PC-9 (cell line): ENCODE measurements around the gene MKI67. TPM values are rescaled to one million over a fixed set of nuclear protein-coding genes. Genes with fewer than 3 reads are reported as not detected.

Source experiments
- BruUV-seq: library from RNA; stranded (reverse); fragments of 400-500 nt; replicated peaks from 2 replicates; lab custom pipeline; 2021; lab: Mats Ljungman, UMichigan
- CTCF ChIA-PET: fragments of 300-600 bp; sonication (Branson Sonifier 250); formaldehyde crosslinking; loops from one replicate; lab custom pipeline; 2022; ENCODE audit warnings: antibody characterized with exemption; lab: Charles Lee
- POLR2A ChIA-PET: fragments of 300-600 bp; sonication (Branson Sonifier 250); formaldehyde crosslinking; loops from one replicate; lab custom pipeline; 2022; ENCODE audit warnings: antibody characterized with exemption; ENCODE audit not compliant: unreplicated experiment; lab: Charles Lee
- DNase-seq, 2 experiments: peaks; one replicate each; pipeline versions ENCODE4 v3.0.0 to v3.0.0-alpha.2; 2015 to 2022; ENCODE audit warnings: mixed read lengths in 1 of 2
- H2AFZ ChIP-seq: fragments of 200-600 bp; sonication (generic); 2 replicates; pipeline ENCODE4 v1.8.1; 2017; ENCODE audit warnings: antibody characterized with exemption
- H3F3A ChIP-seq: fragments of 200-600 bp; sonication (generic); 2 replicates; pipeline ENCODE4 v1.8.1; 2017; ENCODE audit warnings: antibody characterized with exemption, mild to moderate bottlenecking, low read depth; ENCODE audit not compliant: insufficient read depth
- H3K27ac ChIP-seq: fragments of 200-600 bp; sonication (generic); 2 replicates; pipeline ENCODE4 v1.6.1; 2016; ENCODE audit warnings: mixed run types
- H3K27me3 ChIP-seq: fragments of 200-600 bp; sonication (generic); 2 replicates; pipeline ENCODE4 v1.6.1; 2016; ENCODE audit warnings: low read depth, mixed run types; ENCODE audit not compliant: insufficient read depth
- H3K36me3 ChIP-seq: fragments of 200-600 bp; sonication (generic); 2 replicates; pipeline ENCODE4 v1.6.1; 2016; ENCODE audit warnings: low read depth, mixed run types
- H3K4me1 ChIP-seq: fragments of 200-600 bp; sonication (generic); replicated peaks from 2 replicates; pipeline ENCODE4 v1.6.1; 2016; ENCODE audit warnings: mixed run types; ENCODE audit not compliant: insufficient read depth
- H3K4me2 ChIP-seq: fragments of 200-600 bp; sonication (generic); 2 replicates; pipeline ENCODE4 v1.6.1; 2017; ENCODE audit warnings: mixed run types
- H3K4me3 ChIP-seq: fragments of 200-600 bp; sonication (generic); 2 replicates; pipeline ENCODE4 v1.6.1; 2016; ENCODE audit warnings: mixed run types
- H3K79me2 ChIP-seq: fragments of 200-600 bp; sonication (generic); 2 replicates; pipeline ENCODE4 v1.6.1; 2017; ENCODE audit warnings: low read depth, mixed run types
- H3K9me2 ChIP-seq: fragments of 200-600 bp; sonication (generic); 2 replicates; pipeline ENCODE4 v1.8.1; 2017; ENCODE audit warnings: mild to moderate bottlenecking; ENCODE audit not compliant: insufficient read depth
- H3K9me3 ChIP-seq: fragments of 200-600 bp; sonication (generic); 2 replicates; pipeline ENCODE4 v1.8.1; 2016; ENCODE audit warnings: low read depth; ENCODE audit not compliant: insufficient read depth
- H4K20me1 ChIP-seq: fragments of 200-600 bp; sonication (generic); 2 replicates; pipeline ENCODE4 v1.8.1; 2017; ENCODE audit not compliant: insufficient read depth
- EZH2 ChIP-seq: fragments of 200-600 bp; sonication (generic); IDR thresholded peaks from 2 replicates; pipeline ENCODE4 v1.8.0; 2017; ENCODE audit warnings: antibody characterized with exemption, low read depth
- intact Hi-C: fragments of 100-400 bp; cut with micrococcal nuclease; formaldehyde crosslinking; loops from one replicate; pipeline ENCODE4 v1.10.0; 2022; ENCODE audit not compliant: unreplicated experiment
- total RNA-seq: library from RNA; stranded (reverse); gene quantifications from 2 replicates; pipeline ENCODE4 v1.2.3, GENCODE V29; 2021
- TF ChIP-seq, protein P1 (sequence below): fragments of 200-600 bp; sonication (generic); conservative IDR thresholded peaks from 2 replicates; pipeline ENCODE4 v1.6.1; 2017; ENCODE audit warnings: mixed run types, antibody characterized with exemption, mild to moderate bottlenecking, moderate library complexity

The MKI67 gene
- total RNA-seq, 1 experiment from 2014 or later: 114 TPM

DNA sequence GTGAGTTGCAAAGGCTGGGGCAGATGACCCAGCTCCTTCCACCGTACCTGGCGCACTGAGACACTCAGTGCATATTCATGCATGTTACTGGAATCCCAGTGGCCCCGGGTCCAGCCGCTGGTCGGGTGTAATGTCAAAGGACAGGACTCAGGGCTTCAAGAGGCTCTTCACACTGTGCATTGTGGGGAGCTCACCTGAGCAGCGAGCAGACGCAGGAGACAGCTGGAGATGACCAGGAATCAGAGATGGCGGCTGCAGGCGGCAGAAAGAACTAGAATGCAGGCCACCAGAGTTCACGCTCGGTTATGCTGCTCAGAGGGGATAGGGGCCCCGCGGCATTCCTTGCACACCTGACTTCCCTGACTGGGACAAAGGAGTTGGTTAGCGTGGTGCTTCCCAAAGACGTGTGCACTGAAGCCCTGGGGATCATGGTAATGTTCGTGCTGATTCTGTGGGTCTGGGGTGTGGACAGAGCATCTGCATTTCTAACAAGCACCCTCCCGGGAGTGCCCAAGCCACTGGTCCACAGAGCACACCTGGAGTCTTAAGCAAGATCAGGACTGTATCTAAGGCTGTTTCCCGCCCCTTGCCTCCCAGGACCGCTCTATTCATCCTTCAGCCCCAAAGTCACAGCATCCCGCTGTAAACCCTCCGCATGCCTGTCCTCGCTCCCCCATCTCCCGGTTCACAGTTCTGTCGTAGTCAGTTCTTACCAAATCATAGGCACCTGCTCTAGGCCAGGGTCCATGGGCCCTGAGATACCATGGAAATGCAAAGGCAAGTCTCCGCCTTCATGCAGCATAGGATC lies 71.0 kb downstream of the MKI67 start:
- H3K4me2 ChIP-seq: no peak overlapping the region

DNA sequence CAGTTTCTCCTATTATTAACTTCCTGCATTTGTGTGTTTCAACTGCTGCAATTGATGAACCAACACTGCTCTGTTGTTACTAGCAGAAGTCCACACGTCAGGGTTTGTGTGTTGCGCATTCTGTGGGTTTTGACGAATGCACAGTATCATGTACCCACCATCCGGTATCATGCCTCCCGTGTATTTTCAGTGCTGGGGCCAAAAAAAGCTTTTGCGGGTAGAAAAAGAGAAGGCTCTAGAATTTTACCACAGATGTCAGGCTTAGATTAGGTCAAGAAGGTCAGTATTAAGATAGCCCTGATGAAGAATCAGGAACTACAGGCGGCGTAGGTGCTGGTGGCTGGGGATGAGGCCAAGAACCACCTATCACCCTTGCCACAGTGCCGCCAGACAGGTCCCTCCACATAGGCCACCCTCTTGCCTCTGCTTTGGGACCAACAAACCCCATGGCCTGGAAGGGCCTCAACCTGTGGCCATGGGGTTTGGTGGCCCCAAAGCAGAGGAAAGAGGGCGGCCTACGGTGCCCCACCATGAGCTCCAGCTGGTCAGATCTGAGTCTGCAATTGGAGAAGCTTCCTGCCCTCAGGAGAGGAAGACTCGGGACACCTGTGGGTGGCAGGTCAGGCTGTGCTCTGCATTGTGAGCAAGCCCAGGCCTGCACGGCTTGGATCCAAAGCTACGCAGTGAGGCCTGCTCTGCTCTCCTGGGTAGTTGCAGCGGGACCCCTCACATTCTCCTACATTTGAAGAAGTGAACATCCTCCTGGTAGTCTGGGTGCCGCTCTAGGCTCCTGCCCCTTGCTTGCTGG lies 71.9 kb downstream of the MKI67 start:
- H3K4me2 ChIP-seq: no peak overlapping the region
- no peak overlapping the region for H3K4me3 ChIP-seq
- no peaks in the 10 kb centered on the region for H3F3A ChIP-seq
- intact Hi-C loops: no loop called here
- H3K9me2 ChIP-seq: no peaks in the 10 kb centered on the region
- H3K4me1 ChIP-seq: 0 out of 2 replicates have a peak, but pooled peaks cover 7% of the 10 kb centered on the region
- TF ChIP-seq, protein P1, sequence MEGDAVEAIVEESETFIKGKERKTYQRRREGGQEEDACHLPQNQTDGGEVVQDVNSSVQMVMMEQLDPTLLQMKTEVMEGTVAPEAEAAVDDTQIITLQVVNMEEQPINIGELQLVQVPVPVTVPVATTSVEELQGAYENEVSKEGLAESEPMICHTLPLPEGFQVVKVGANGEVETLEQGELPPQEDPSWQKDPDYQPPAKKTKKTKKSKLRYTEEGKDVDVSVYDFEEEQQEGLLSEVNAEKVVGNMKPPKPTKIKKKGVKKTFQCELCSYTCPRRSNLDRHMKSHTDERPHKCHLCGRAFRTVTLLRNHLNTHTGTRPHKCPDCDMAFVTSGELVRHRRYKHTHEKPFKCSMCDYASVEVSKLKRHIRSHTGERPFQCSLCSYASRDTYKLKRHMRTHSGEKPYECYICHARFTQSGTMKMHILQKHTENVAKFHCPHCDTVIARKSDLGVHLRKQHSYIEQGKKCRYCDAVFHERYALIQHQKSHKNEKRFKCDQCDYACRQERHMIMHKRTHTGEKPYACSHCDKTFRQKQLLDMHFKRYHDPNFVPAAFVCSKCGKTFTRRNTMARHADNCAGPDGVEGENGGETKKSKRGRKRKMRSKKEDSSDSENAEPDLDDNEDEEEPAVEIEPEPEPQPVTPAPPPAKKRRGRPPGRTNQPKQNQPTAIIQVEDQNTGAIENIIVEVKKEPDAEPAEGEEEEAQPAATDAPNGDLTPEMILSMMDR: no peak
- no peak for TF ChIP-seq EZH2
- H3K9me3 ChIP-seq: no peaks in the 10 kb centered on the region
- ChIA-PET POLR2A (no interaction called here), CTCF (no interaction called here)
- no TSS peak for BruUV-seq
- no peak for DNase-seq
- no peaks in the 10 kb centered on the region for H3K79me2 ChIP-seq
- H4K20me1 ChIP-seq: no peaks in the 10 kb centered on the region
- H2AFZ ChIP-seq: no peak overlapping the region
- H3K36me3 ChIP-seq: no peaks in the 10 kb centered on the region
- no peak overlapping the region for H3K27ac ChIP-seq
- no peaks in the 10 kb centered on the region for H3K27me3 ChIP-seq

More for the DNA sequence above, 71.0 kb downstream of the MKI67 start:
- no peaks in the 10 kb centered on the region for H3K9me2 ChIP-seq
- CTCF ChIA-PET: no interaction called here
- no peaks in the 10 kb centered on the region for H3K36me3 ChIP-seq
- H2AFZ ChIP-seq: no peak overlapping the region
- H3K79me2 ChIP-seq: no peaks in the 10 kb centered on the region
- POLR2A ChIA-PET: no interaction called here
- H3K9me3 ChIP-seq: no peaks in the 10 kb centered on the region
- no TSS peak for BruUV-seq
- H3F3A ChIP-seq: no peaks in the 10 kb centered on the region
- no peak overlapping the region for H3K4me3 ChIP-seq
- TF ChIP-seq EZH2: no peak
- TF ChIP-seq, protein P1: no peak
- intact Hi-C loops: no loop called here
- 0 out of 2 replicates have a peak, but pooled peaks cover 7% of the 10 kb centered on the region for H3K4me1 ChIP-seq
- no peaks in the 10 kb centered on the region for H3K27me3 ChIP-seq
- no peak overlapping the region for H3K27ac ChIP-seq
- DNase-seq: no peak
- H4K20me1 ChIP-seq: no peaks in the 10 kb centered on the region

DNA sequence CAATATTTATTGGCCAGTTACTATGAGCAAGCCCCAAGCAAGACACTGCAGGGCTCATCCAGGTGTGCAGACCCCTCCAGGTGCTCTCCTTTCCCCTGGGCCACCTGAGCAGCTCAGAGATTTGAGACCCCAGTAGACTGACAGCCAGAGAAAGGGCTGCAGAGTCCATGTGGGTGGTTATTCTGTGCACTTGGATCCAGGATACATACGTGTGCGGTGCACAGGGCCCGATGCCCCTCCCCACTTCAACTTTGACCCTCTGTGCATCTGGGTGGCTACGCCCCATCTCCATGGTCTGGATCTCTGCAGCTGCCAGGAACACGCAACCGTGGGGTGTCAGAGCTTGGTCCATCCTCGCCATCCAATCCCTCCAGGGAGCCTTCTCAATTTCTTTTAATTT lies 72.9 kb downstream of the MKI67 start:
- Histone ChIP-seq H3K36me3 (no peaks in the 10 kb centered on the region), H3K4me3 (no peak overlapping the region), H3K9me2 (no peaks in the 10 kb centered on the region), H3K27ac (no peak overlapping the region), H3K4me1 (0 out of 2 replicates have a peak, but pooled peaks cover 7% of the 10 kb centered on the region), H3K27me3 (no peaks in the 10 kb centered on the region), H4K20me1 (no peaks in the 10 kb centered on the region), H3K4me2 (no peak overlapping the region), H3F3A (no peaks in the 10 kb centered on the region), H3K9me3 (no peaks in the 10 kb centered on the region), H3K79me2 (no peaks in the 10 kb centered on the region), H2AFZ (no peak overlapping the region)
- TF ChIP-seq, protein P1: no peak
- TF ChIP-seq EZH2: no peak
- no TSS peak for BruUV-seq
- intact Hi-C loops: no loop called here
- no peak for DNase-seq
- ChIA-PET POLR2A (no interaction called here), CTCF (no interaction called here)
